Endothelial cell of umbilical vein (primary cell): ENCODE data around the gene NAMPT. TPM values are rescaled to one million over a fixed set of nuclear protein-coding genes. Genes with fewer than 3 reads are reported as not detected.

Source experiments
- BruUV-seq: library from RNA; stranded (reverse); fragments of 400-500 nt; replicated peaks from 2 replicates; lab custom pipeline; 2021; lab: Mats Ljungman, UMichigan
- CTCF ChIA-PET: fragments of 300-600, 350-600 bp; sonication (Branson Sonifier 250); formaldehyde crosslinking; loops from one replicate; lab custom pipeline; 2021; ENCODE audit warnings: antibody characterized with exemption, inconsistent platforms; lab: Charles Lee
- POLR2A ChIA-PET: fragments of 300-600, 350-600 bp; sonication (Branson Sonifier 250); formaldehyde crosslinking; loops from one replicate; lab custom pipeline; 2021; ENCODE audit warnings: antibody characterized with exemption, inconsistent platforms; lab: Charles Lee
- DNase-seq: peaks from one replicate; pipeline ENCODE4 v3.0.0-alpha.2; 2011; ENCODE audit warnings: low read depth, low spot score
- FAIRE-seq: peaks from 2 replicates; lab custom pipeline; 2011; peaks lifted over from hg19 to GRCh38; lab: Jason Lieb, UNC
- H2AFZ ChIP-seq: 2 replicates; pipeline ENCODE4 v1.6.0; 2012; ENCODE audit warnings: low read depth, low read length, control low read depth, inconsistent platforms
- H3K27ac ChIP-seq: 2 replicates; pipeline ENCODE4 v1.5.1; 2011; ENCODE audit warnings: low read depth, mild to moderate bottlenecking, control low read depth, low read length, moderate library complexity; ENCODE audit not compliant: insufficient read depth
- H3K27me3 ChIP-seq, 2 experiments: 2 replicates each; pipeline versions ENCODE4 v1.6.0 to v1.6.1; 2011; ENCODE audit warnings: low read length in 2 of 2, mixed read lengths in 1 of 2; ENCODE audit not compliant: control insufficient read depth in 2 of 2, insufficient read depth in 2 of 2
- H3K36me3 ChIP-seq, 2 experiments: 2 replicates in 1 of 2; 3 replicates in 1 of 2; pipeline ENCODE4 v1.5.1; 2011; ENCODE audit warnings: low read length in 2 of 2, mild to moderate bottlenecking in 1 of 2, moderate library complexity in 1 of 2; ENCODE audit not compliant: control insufficient read depth in 2 of 2, insufficient read depth in 2 of 2; ENCODE audit errors: extremely low read depth in 1 of 2
- H3K4me1 ChIP-seq: 3 replicates; pipeline ENCODE4 v1.5.1; 2011; ENCODE audit warnings: mild to moderate bottlenecking, low read length; ENCODE audit not compliant: control insufficient read depth, insufficient read depth; ENCODE audit errors: extremely low read depth
- H3K4me2 ChIP-seq: 2 replicates; pipeline ENCODE4 v1.6.1; 2011; ENCODE audit warnings: low read length, control low read depth, mixed read lengths; ENCODE audit not compliant: insufficient read depth
- H3K4me3 ChIP-seq, 3 experiments: fragments of 200-600 bp in 1 of 3; sonication (generic), shearing (Covaris generic) in 1 of 3; replicated peaks in 1 of 3; 2 replicates each; pipeline ENCODE4 v1.5.1; 2011 to 2016; ENCODE audit warnings: control low read depth in 3 of 3, low read length in 3 of 3, mild to moderate bottlenecking in 2 of 3, inconsistent platforms in 1 of 3, low read depth in 1 of 3, moderate library complexity in 1 of 3; ENCODE audit not compliant: insufficient read depth in 1 of 3
- H3K79me2 ChIP-seq: 2 replicates; pipeline ENCODE4 v1.6.0; 2012; ENCODE audit warnings: low read length, inconsistent platforms; ENCODE audit not compliant: control insufficient read depth, insufficient read depth
- H3K9ac ChIP-seq: replicated peaks from 2 replicates; pipeline ENCODE3; 2011; ENCODE audit warnings: low read length, control low read depth; ENCODE audit not compliant: insufficient read depth; ENCODE audit errors: extremely low read depth
- H3K9me1 ChIP-seq: replicated peaks from 3 replicates; pipeline ENCODE4 v1.6.0; 2011; ENCODE audit warnings: mild to moderate bottlenecking, low read length; ENCODE audit not compliant: control insufficient read depth, insufficient read depth; ENCODE audit errors: extremely low read depth
- H3K9me3 ChIP-seq: replicated peaks from 2 replicates; pipeline ENCODE4 v1.5.1; 2012; ENCODE audit warnings: low read length, inconsistent platforms; ENCODE audit not compliant: control insufficient read depth, insufficient read depth
- H4K20me1 ChIP-seq: replicated peaks from 2 replicates; pipeline ENCODE3; 2011; ENCODE audit warnings: mild to moderate bottlenecking, low read length; ENCODE audit not compliant: control insufficient read depth, insufficient read depth; ENCODE audit errors: extremely low read depth
- FOS ChIP-seq: IDR thresholded peaks from 2 replicates; pipeline ENCODE4 v1.6.1; 2011; ENCODE audit warnings: mild to moderate bottlenecking, low read length, moderate library complexity, borderline replicate concordance; ENCODE audit not compliant: insufficient read depth
- GATA2 ChIP-seq: IDR thresholded peaks from 2 replicates; pipeline ENCODE4 v1.7.0; 2011; ENCODE audit warnings: low read depth, mild to moderate bottlenecking, moderate library complexity, mixed read lengths, low read length; ENCODE audit not compliant: insufficient read length, insufficient read depth
- JUN ChIP-seq: IDR thresholded peaks from 2 replicates; pipeline ENCODE4 v1.6.1; 2011; ENCODE audit warnings: borderline replicate concordance, low read depth; ENCODE audit not compliant: insufficient read length, insufficient read depth
- MYC ChIP-seq: IDR thresholded peaks from one replicate; pipeline ENCODE4 v1.6.1; 2011; ENCODE audit warnings: mild to moderate bottlenecking, low read depth, low read length
- POLR2A ChIP-seq: IDR thresholded peaks from 2 replicates; pipeline ENCODE4 v1.6.1; 2012; ENCODE audit warnings: low read depth, mild to moderate bottlenecking, control low read depth, low read length
- POLR2AphosphoS5 ChIP-seq: IDR thresholded peaks from 2 replicates; pipeline ENCODE4 v1.6.1; 2012; ENCODE audit warnings: low read depth, mild to moderate bottlenecking, control low read depth, low read length, moderate library complexity; ENCODE audit not compliant: insufficient read depth
- dilution Hi-C: fragments of 300-500 bp; cut with MboI; formaldehyde crosslinking; loops from one replicate; pipeline ENCODE4 v1.15.0; 2019; ENCODE audit warnings: low sequenced_read_pairs; ENCODE audit not compliant: extremely low pct_ligation_motif_present
- intact Hi-C: fragments of 100-400 bp; cut with micrococcal nuclease; formaldehyde crosslinking; loops from one replicate; pipeline ENCODE4 v1.10.0; 2022
- polyA plus RNA-seq, 4 experiments: library from polyadenylated mRNA; depleted of rRNA in 3 of 4; stranded (reverse) in 3 of 4; unstranded in 1 of 4; fragments of >200 nt; gene quantifications; 2 replicates each; pipeline versions ENCODE4 v1.2.1 to v1.2.3, GENCODE V29; 2011 to 2012; ENCODE audit warnings: missing spikeins in 1 of 4
- total RNA-seq: library from RNA; stranded (reverse); gene quantifications from 2 replicates; pipeline ENCODE4 v1.2.3, GENCODE V29; 2021
- TF ChIP-seq, protein P1 (sequence below): IDR thresholded peaks from 2 replicates; pipeline ENCODE4 v1.6.1; 2011; ENCODE audit not compliant: insufficient read depth, insufficient read length
- TF ChIP-seq, protein P2 (sequence below), 2 donors: IDR thresholded peaks; 1 replicate in 1 of 2; 2 replicates in 1 of 2; pipeline ENCODE4 v1.5.1; 2011; ENCODE audit warnings: low read length in 2 of 2, mild to moderate bottlenecking in 2 of 2, moderate library complexity in 2 of 2, control low read depth in 1 of 2, inconsistent platforms in 1 of 2, low read depth in 1 of 2; ENCODE audit not compliant: insufficient read depth in 1 of 2; ENCODE audit errors: extremely low read depth in 1 of 2

The NAMPT gene
- total and polyA plus RNA-seq, 2 donors (not counting 3 experiments of a cell fraction or from before 2014, with no cell fraction given), result 17.5 to 133 TPM

DNA sequence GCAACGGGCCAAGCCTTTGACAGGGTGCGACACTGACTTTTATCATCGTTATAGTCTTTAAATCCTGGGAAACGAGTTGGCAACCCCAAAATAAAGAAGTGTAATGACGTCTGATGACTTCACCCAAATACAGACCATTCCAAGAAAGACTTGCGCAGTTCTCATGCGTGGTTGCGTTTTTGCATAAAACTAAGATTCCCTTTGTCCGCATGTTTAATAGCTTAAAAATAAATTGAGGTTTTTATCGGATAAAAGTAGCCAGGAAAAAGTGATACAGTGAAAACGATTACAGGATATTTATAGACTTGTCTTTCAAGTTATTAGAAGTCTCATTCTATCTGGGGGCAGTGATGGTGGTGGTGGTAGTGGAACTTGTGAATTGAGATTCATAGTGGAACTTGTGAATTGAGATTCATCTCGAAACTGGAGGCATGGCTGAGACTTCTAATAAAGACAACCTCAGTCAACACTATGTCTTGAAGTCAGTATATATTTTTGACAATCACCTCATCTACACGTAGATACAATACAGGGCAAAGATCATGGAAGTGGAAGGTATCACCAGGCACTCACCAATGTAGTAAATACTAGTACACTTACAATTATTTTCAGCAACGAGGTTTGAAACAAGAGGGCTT, 1.2 kb upstream of the NAMPT start:
- Histone ChIP-seq H4K20me1 (no peaks in the 10 kb centered on the region), H3K4me1 (peaks cover 27% of the 10 kb centered on the region), H3K79me2 (peaks cover 35% of the 10 kb centered on the region), H3K9me1 (no peaks in the 10 kb centered on the region), H3K9me3 (no peaks in the 10 kb centered on the region), H3K27me3 (no peaks in the 10 kb centered on the region), H3K4me3 (peak overlapping the region; percentile 7 to 80 (median 56)), H3K27ac (peak overlapping the region; percentile 80), H3K36me3 (no peaks in the 10 kb centered on the region), H3K9ac (peak overlapping the region; percentile 98), H2AFZ (peak overlapping the region; percentile 38), H3K4me2 (peak overlapping the region; percentile 72)
- no TSS peak for BruUV-seq
- DNase-seq, result peak; percentile 13
- dilution Hi-C loops (no loop called here), intact Hi-C loops (loop anchor here (1.0 to 5.0 kb wide), 9 partner anchors 61 to 791 kb away; partner anchors contain the start of gene CCDC71L)
- FAIRE-seq, result no peak
- TF ChIP-seq POLR2A, result no peak
- TF ChIP-seq, protein P1, sequence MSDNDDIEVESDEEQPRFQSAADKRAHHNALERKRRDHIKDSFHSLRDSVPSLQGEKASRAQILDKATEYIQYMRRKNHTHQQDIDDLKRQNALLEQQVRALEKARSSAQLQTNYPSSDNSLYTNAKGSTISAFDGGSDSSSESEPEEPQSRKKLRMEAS, result no peak
- TF ChIP-seq MYC, result no peak
- TF ChIP-seq, protein P2, sequence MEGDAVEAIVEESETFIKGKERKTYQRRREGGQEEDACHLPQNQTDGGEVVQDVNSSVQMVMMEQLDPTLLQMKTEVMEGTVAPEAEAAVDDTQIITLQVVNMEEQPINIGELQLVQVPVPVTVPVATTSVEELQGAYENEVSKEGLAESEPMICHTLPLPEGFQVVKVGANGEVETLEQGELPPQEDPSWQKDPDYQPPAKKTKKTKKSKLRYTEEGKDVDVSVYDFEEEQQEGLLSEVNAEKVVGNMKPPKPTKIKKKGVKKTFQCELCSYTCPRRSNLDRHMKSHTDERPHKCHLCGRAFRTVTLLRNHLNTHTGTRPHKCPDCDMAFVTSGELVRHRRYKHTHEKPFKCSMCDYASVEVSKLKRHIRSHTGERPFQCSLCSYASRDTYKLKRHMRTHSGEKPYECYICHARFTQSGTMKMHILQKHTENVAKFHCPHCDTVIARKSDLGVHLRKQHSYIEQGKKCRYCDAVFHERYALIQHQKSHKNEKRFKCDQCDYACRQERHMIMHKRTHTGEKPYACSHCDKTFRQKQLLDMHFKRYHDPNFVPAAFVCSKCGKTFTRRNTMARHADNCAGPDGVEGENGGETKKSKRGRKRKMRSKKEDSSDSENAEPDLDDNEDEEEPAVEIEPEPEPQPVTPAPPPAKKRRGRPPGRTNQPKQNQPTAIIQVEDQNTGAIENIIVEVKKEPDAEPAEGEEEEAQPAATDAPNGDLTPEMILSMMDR (IDR thresholded peaks at IDR 0.05; ENCODE audit: extremely low read depth in 1 of 2, insufficient read depth in 1 of 2, low read depth in 1 of 2, low read length in 2 of 2), result no peak
- TF ChIP-seq POLR2AphosphoS5, result no peak
- TF ChIP-seq FOS, result no peak
- TF ChIP-seq GATA2, result no peak
- TF ChIP-seq JUN, result no peak
- POLR2A ChIA-PET, result interaction anchor here (1.4 to 2.6 kb wide), 4 partner anchors 12 to 176 kb away, joined by 5 to 11 read pairs (median 6); no protein-coding TSS in a partner anchor
- CTCF ChIA-PET, result interaction anchor here (1.1 to 3.3 kb wide), 10 partner anchors 16 to 258 kb away, joined by 3 to 49 read pairs (median 4); no protein-coding TSS in a partner anchor
